IPS-NIHi11 (cell line): ENCODE measurements around the gene APC2.
"Not testable (repeated sequence)": the region's sequence is repeated elsewhere in the genome, so short reads cannot be mapped to it uniquely, and the experiment has no call there.

Source experiments
- DNase-seq: peaks from one replicate; pipeline ENCODE4 v3.0.0; 2012; ENCODE audit warnings: mixed read lengths, low spot score

APC2 gene

DNA sequence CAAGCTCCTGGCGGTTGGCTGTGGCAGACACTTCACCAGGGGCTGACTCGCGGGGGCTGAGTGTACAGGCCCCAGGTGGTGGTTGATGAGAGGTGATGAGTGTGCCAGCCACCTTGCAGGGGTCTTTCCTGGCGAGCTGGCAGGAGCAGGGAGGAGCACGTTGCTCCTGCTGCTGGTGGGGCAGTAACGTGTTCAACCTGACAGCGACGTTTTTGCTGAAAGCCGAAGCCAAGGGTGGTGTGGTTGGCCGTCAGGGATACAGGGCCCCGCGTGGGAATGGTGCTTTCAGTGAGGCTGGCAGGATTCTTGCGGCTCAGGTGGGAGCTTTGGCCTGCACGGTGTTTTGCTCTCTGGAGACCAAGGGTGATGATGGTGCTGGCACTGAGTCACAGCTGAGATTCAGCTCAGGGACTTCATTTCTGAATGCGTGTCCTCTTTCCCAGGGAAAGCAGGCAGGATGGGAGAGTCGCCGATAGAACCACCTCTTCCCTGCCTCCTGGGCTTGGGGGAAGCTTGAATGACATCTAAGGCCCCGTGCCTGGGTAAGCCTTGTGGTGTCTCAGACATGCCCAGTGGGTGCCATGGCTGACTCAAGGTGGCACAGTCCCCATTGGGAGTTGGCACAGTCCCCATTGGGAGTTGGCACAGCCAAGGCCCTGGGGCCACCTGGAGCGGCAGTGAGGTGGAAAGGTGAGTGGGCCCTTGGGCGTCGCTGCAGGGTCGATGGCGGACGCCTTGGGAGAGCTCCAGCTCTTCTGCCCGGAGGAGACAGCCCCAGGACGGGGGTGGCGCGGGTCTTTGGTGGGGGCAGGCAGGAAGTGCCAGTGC lies 33.7 kb upstream of the APC2 start:
- no peak for DNase-seq

- no peak for DNase-seq
These were observed 32.8 kb upstream of the APC2 start for GRCh38 chr19:1417145-1417544.

DNA sequence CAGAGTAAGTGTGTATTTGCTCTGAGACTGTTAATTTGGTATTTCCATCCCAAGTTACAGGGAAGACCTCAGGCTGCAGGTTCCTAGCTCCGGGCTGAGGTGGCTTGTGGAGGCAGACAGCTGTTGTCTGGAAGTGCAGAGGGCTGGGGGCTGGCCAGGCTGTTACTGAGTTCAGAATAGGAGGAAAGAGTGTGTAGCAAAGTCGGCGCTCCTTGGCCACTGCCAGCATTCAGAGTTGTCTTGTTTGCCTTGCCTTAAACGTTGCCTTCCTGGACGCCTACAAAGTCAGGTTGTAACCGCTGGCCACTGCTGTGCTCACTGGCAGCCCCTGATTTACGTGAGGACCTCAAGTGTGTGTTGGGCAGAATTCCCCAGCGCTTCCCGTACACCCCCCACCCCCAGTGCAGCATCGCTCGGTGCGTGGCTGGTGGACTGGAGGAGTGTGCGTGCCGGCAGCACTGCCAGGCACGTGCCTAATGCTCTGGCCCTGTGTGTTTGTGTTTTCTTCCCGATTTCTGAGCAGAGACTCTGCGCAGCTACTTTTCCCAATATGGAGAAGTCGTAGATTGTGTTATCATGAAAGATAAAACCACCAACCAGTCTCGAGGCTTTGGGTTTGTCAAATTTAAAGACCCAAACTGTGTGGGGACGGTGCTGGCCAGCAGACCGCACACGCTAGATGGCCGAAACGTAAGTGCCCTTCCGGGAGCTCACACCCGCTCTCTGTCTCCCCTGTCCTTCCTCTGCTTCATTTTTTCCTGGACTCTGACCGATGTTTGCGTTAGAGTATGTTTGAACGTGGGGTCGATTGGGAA lies 32.0 kb upstream of the APC2 start:
- DNase-seq: no peak

- no peak for DNase-seq
These were observed 31.5 kb upstream of the APC2 start for GRCh38 chr19:1418496-1418775.

GRCh38 chr19:1418951-1419738 lies 30.8 kb upstream of the APC2 start:
- no peak for DNase-seq

DNA sequence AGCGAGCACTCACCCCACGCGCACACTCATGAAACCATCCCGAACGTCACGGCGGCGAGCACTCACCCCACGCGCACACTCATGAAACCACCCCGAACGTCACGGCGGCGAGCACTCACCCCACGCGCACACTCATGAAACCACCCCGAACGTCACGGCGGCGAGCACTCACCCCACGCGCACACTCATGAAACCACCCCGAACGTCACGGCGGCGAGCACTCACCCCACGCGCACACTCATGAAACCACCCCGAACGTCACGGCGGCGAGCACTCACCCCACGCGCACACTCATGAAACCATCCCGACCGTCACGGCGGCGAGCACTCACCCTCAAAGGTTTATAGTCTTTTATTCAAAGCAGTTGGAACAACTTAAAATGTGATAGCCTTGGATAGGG lies 29.8 kb upstream of the APC2 start:
- DNase-seq: not testable (repeated sequence)

GRCh38 chr19:1420590-1420989 lies 29.3 kb upstream of the APC2 start:
- DNase-seq: no peak

DNA sequence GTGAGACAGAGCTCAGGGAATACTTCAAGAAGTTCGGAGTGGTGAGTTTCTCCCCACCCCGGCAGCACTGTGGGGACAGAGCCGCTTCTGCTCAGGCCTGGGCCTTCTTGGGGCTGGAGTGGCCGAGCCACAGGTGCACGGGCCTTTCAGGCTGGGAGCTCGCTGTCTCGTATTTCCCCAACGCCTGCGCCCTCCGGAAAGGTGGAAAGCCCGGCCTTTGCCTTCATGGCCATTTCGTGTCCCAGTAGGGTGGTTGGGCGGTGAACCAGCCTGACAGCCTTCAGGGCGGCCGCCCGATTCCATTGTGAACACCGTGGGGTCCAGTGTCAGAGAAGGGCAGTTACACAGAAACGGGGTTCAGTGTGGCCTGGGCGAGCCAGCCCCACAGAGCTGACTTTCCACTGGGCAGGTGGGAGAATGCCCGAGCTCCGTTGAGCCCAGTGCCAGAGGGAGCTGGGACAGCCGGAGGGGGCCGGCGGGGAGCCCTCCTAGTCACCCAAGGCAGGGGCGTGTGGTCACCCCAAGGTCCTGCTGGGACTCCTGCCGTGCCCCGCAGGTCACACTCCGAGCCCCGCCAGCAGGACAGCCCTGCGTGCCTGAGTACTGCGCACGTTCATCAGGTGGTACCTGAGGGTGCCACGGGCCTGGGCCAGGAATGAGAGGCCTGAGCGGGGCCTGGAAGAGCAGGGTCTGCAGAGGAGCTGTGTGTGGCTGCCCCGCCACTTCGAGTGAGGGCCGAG lies 28.5 kb upstream of the APC2 start:
- DNase-seq: no peak

- DNase-seq: no peak
These were observed 28.0 kb upstream of the APC2 start for GRCh38 chr19:1421958-1422305.

DNA sequence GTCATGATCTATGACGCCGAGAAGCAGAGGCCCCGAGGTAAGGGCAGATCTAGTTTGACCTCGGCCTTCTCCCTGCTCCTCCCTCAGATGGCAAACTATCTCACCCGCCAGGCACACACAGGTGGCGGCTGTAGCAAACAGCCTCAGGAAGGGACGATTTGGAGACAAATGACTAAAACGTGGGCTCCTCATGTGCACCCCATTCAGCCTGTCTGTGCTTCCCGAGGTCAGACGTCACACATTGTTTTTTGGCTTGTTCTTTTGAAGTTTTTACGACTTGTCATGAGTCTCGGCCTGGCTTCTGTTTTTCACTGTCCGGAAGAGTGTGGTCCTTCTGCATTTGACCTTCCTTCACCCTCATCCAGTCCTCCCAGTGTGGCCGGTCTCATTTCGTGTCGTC lies 27.6 kb upstream of the APC2 start:
- DNase-seq: no peak

GRCh38 chr19:1422943-1423342 lies 27.0 kb upstream of the APC2 start:
- DNase-seq: no peak

DNA sequence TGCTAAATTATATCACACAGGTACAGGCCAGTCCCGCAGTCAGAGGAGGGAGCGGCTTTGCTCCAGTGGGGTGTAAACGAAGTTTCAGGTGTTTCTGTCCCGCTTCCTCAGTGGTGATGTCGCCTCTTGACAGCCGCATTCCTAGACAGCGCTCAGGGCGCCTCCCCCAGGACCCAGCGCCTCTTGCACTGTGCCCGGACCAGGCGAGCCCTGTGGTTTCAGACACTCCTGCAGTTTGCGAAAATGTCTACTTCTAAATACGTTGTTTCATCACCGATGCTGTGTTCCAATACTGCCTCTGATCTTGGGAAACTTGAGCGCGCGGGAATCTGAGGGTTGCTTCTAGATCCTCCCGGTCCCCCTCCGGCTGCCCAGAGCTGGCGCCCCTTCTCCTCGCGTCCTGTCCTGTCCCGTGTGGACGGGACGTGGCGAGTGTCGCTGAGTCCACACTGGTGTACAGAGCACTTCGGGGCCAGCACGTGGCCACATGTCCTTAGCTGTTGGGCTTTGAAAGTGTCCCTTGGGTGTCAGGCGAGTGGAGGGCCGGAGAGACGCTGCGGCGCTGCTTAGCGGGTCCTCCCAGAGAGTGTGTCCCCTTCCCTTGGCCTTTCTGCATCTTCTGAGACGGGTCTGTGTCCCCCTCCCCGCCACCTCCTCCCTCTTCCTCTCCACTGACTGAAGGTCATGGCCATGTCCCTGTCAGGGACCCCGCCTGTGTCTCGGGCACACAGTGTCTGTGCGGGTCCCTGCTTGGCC lies 26.3 kb upstream of the APC2 start:
- no peak for DNase-seq

- no peak for DNase-seq
These were observed 25.5 kb upstream of the APC2 start for GRCh38 chr19:1424192-1424955.

- no peak for DNase-seq
These were observed 24.7 kb upstream of the APC2 start for GRCh38 chr19:1425102-1425837.

DNA sequence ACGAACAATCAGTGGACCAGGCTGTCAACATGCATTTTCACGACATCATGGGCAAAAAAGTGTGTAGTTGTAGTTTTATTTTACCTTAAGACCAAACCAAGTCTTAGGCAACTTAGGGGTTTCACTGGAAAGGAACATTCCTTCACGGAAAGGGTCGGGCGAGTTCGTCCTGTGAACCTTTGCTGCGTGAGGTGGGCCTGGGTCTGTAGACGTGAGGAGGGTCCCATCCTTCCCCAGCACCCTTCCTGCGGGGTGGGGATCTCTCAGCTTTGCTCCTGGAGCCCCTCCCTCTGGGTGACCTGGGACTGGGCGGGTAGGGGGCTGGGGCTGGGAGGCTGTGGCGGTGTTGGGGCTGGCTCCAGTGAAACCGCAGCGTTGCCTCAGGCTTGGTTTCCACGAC lies 24.0 kb upstream of the APC2 start:
- no peak for DNase-seq

DNA sequence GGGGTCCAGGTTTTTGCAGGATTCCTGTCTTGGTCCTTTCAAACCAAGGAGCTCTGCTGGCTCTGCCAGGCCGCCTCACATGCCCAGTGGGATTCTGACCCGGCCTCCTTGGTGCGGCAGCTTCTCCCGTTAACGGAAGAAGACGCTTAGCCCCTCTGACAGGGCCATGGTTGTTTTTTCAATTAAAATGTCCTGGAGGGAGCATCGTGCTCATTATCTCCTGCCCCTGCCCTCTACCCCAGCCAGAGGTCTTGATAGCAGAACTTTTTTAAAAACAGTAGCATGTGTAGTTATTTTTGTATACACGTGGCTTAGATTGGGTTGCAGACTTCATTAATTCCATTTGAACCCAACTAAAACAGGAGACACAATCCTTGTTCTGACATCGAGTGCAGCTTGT lies 23.2 kb upstream of the APC2 start:
- DNase-seq: no peak

- DNase-seq: no peak
These were observed 22.6 kb upstream of the APC2 start for GRCh38 chr19:1427221-1427920.

GRCh38 chr19:1428738-1429391 lies 21.1 kb upstream of the APC2 start:
- DNase-seq: no peak

GRCh38 chr19:1429750-1430149 lies 20.2 kb upstream of the APC2 start:
- DNase-seq: no peak
